H9 (cell line): ENCODE results near the gene LYSET. TPM values are rescaled to one million over a fixed set of nuclear protein-coding genes. Genes with fewer than 3 reads are reported as not detected.
"Not testable (repeated sequence)": the region's sequence is repeated elsewhere in the genome, so short reads cannot be mapped to it uniquely, and the experiment has no call there.

Experiments
- DNase-seq: peaks from one replicate; pipeline ENCODE4 v3.0.0-alpha.2; 2017
- H2AFZ ChIP-seq: one replicate; pipeline ENCODE4 v1.6.1; 2013; ENCODE audit warnings: mild to moderate bottlenecking, low read length, control low read depth, moderate library complexity
- H2AK5ac ChIP-seq: 2 replicates; pipeline ENCODE4 v1.6.1; 2013; ENCODE audit warnings: low read length, control low read depth, mixed read lengths; ENCODE audit not compliant: insufficient read length
- H2BK120ac ChIP-seq: one replicate; pipeline ENCODE4 v1.6.1; 2013; ENCODE audit warnings: low read depth, mild to moderate bottlenecking, low read length, control low read depth, inconsistent platforms; ENCODE audit not compliant: poor library complexity, severe bottlenecking
- H2BK12ac ChIP-seq: 2 replicates; pipeline ENCODE4 v1.6.1; 2013; ENCODE audit warnings: low read length, control low read depth, mixed read lengths, low read depth; ENCODE audit not compliant: insufficient read length
- H2BK15ac ChIP-seq: 2 replicates; pipeline ENCODE4 v1.6.1; 2013; ENCODE audit warnings: low read depth, low read length, control low read depth
- H2BK20ac ChIP-seq: one replicate; pipeline ENCODE4 v1.6.1; 2013; ENCODE audit warnings: low read depth, mild to moderate bottlenecking, low read length, control low read depth, inconsistent platforms; ENCODE audit not compliant: poor library complexity, severe bottlenecking
- H2BK5ac ChIP-seq: 2 replicates; pipeline ENCODE4 v1.6.1; 2013; ENCODE audit warnings: low read length, control low read depth, mixed read lengths; ENCODE audit not compliant: insufficient read length
- H3K14ac ChIP-seq: 2 replicates; pipeline ENCODE4 v1.6.1; 2013; ENCODE audit warnings: low read length, control low read depth; ENCODE audit not compliant: insufficient read depth
- H3K18ac ChIP-seq: 2 replicates; pipeline ENCODE4 v1.6.1; 2013; ENCODE audit warnings: low read depth, mild to moderate bottlenecking, mixed read lengths, low read length, control low read depth; ENCODE audit not compliant: insufficient read length
- H3K23ac ChIP-seq: 2 replicates; pipeline ENCODE4 v1.6.1; 2013; ENCODE audit warnings: low read length, control low read depth, mixed read lengths, low read depth; ENCODE audit not compliant: insufficient read length
- H3K23me2 ChIP-seq: 2 replicates; pipeline ENCODE4 v1.6.1; 2013; ENCODE audit warnings: low read depth, mild to moderate bottlenecking, mixed read lengths, low read length, control low read depth; ENCODE audit not compliant: insufficient read length, poor library complexity, severe bottlenecking
- H3K27ac ChIP-seq: 2 replicates; pipeline ENCODE4 v1.5.1; 2013; ENCODE audit warnings: low read length, control low read depth, mixed read lengths, low read depth; ENCODE audit not compliant: insufficient read length
- H3K27me3 ChIP-seq: 2 replicates; pipeline ENCODE4 v1.6.1; 2013; ENCODE audit warnings: low read length, control low read depth, inconsistent platforms; ENCODE audit not compliant: insufficient read depth
- H3K4ac ChIP-seq: 2 replicates; pipeline ENCODE4 v1.6.1; 2013; ENCODE audit warnings: low read depth, mild to moderate bottlenecking, control low read depth, inconsistent platforms, low read length, moderate library complexity
- H3K4me1 ChIP-seq: 2 replicates; pipeline ENCODE4 v1.6.1; 2013; ENCODE audit warnings: low read length, control low read depth, inconsistent platforms; ENCODE audit not compliant: insufficient read depth
- H3K4me2 ChIP-seq: 2 replicates; pipeline ENCODE4 v1.6.1; 2013; ENCODE audit warnings: low read length, control low read depth, mixed read lengths; ENCODE audit not compliant: insufficient read length, insufficient read depth
- H3K56ac ChIP-seq: 2 replicates; pipeline ENCODE4 v1.6.1; 2013; ENCODE audit warnings: low read depth, mild to moderate bottlenecking, mixed read lengths, low read length, control low read depth; ENCODE audit not compliant: insufficient read length
- H3K79me1 ChIP-seq: 2 replicates; pipeline ENCODE4 v1.6.1; 2013; ENCODE audit warnings: low read depth, mild to moderate bottlenecking, moderate library complexity, low read length, control low read depth, inconsistent platforms; ENCODE audit not compliant: insufficient read depth, poor library complexity, severe bottlenecking
- H3K79me2 ChIP-seq: 2 replicates; pipeline ENCODE4 v1.6.1; 2013; ENCODE audit warnings: low read length, control low read depth, inconsistent platforms; ENCODE audit not compliant: insufficient read depth
- H3K9ac ChIP-seq: 2 replicates; pipeline ENCODE4 v1.6.1; 2013; ENCODE audit warnings: low read length, control low read depth, mixed read lengths; ENCODE audit not compliant: insufficient read length; ENCODE audit errors: extremely low read depth
- H3K9me3 ChIP-seq: one replicate; pipeline ENCODE4 v1.6.1; 2013; ENCODE audit warnings: low read depth, low read length, inconsistent platforms; ENCODE audit not compliant: control insufficient read depth
- H3T11ph ChIP-seq: one replicate; pipeline ENCODE4 v1.6.1; 2013; ENCODE audit warnings: mild to moderate bottlenecking, low read length, control low read depth, inconsistent platforms
- H4K20me1 ChIP-seq: one replicate; pipeline ENCODE4 v1.6.1; 2013; ENCODE audit not compliant: control insufficient read depth, insufficient read length, insufficient read depth
- H4K5ac ChIP-seq: 2 replicates; pipeline ENCODE4 v1.6.1; 2013; ENCODE audit warnings: low read depth, mild to moderate bottlenecking, mixed read lengths, low read length, control low read depth; ENCODE audit not compliant: insufficient read length
- H4K8ac ChIP-seq: replicated peaks from 2 replicates; pipeline ENCODE4 v1.6.1; 2013; ENCODE audit warnings: low read length, control low read depth, mixed read lengths, low read depth; ENCODE audit not compliant: insufficient read length
- H4K91ac ChIP-seq: 2 replicates; pipeline ENCODE4 v1.6.1; 2013; ENCODE audit warnings: low read depth, mild to moderate bottlenecking, moderate library complexity, mixed read lengths, low read length, control low read depth; ENCODE audit not compliant: insufficient read length
- H3K27ac Mint-ChIP-seq, 3 experiments: 2 replicates in 2 of 3; 3 replicates in 1 of 3; pipeline ENCODE4 v1.8.0; 2020 to 2021; ENCODE audit warnings: mixed read lengths in 3 of 3, mild to moderate bottlenecking in 1 of 3, moderate library complexity in 1 of 3
- H3K27me3 Mint-ChIP-seq: 2 replicates; pipeline ENCODE4 v1.8.0; 2021; ENCODE audit warnings: low read depth, mild to moderate bottlenecking, moderate library complexity, mixed read lengths
- H3K36me3 Mint-ChIP-seq, 3 experiments: 2 replicates in 2 of 3; 3 replicates in 1 of 3; pipeline ENCODE4 v1.8.0; 2020 to 2021; ENCODE audit warnings: low read depth in 3 of 3, mixed read lengths in 3 of 3; ENCODE audit not compliant: insufficient read depth in 1 of 3
- H3K4me1 Mint-ChIP-seq, 2 experiments: 2 replicates each; pipeline ENCODE4 v1.8.0; 2020; ENCODE audit warnings: mixed read lengths in 2 of 2
- H3K4me3 Mint-ChIP-seq, 2 experiments: 2 replicates in 1 of 2; 3 replicates in 1 of 2; pipeline ENCODE4 v1.8.0; 2020 to 2021; ENCODE audit warnings: mild to moderate bottlenecking in 2 of 2, mixed read lengths in 2 of 2, moderate library complexity in 1 of 2
- H3K9me3 Mint-ChIP-seq, 2 experiments: 2 replicates in 1 of 2; 3 replicates in 1 of 2; pipeline ENCODE4 v1.8.0; 2020; ENCODE audit warnings: mild to moderate bottlenecking in 2 of 2, mixed read lengths in 2 of 2, moderate library complexity in 1 of 2
- WGBS: extraction: QIAGEN DNeasy Blood & Tissue Kit; methylation state at CpG from one replicate; pipeline ENCODE4 v1.1.7; 2013; ENCODE audit warnings: missing lambda C conversion rate, low lambda C conversion rate, mixed read lengths; ENCODE audit not compliant: insufficient read length; ENCODE audit errors: extremely low coverage; 5-methylcytosine and 5-hydroxymethylcytosine counted together
- total RNA-seq: library from RNA; stranded (reverse); gene quantifications from 2 replicates; pipeline ENCODE4 v1.2.1, GENCODE V29; 2021

Gene LYSET
- total RNA-seq, 1 experiment from 2014 or later = 26.1 TPM

GRCh38 chr14:93168610-93169009 lies 16.5 kb upstream of the LYSET start:
- not testable (repeated sequence) for H2BK20ac ChIP-seq, H3K27me3 Mint-ChIP-seq, H3K18ac ChIP-seq, H3K27ac ChIP-seq, H2BK15ac ChIP-seq, H3K4me1 ChIP-seq, H2BK5ac ChIP-seq, H4K91ac ChIP-seq, H2AK5ac ChIP-seq, H3T11ph ChIP-seq, H3K56ac ChIP-seq, DNase-seq, H3K27ac Mint-ChIP-seq, H3K4me2 ChIP-seq, H2BK120ac ChIP-seq, H2AFZ ChIP-seq, H3K36me3 Mint-ChIP-seq, H4K20me1 ChIP-seq, H4K8ac ChIP-seq, H3K4me3 Mint-ChIP-seq, H3K9me3 Mint-ChIP-seq, H3K9ac ChIP-seq, H3K79me2 ChIP-seq, H3K79me1 ChIP-seq, H3K23ac ChIP-seq, H3K27me3 ChIP-seq, H2BK12ac ChIP-seq, H3K9me3 ChIP-seq, H3K14ac ChIP-seq, H3K4ac ChIP-seq, H4K5ac ChIP-seq, H3K4me1 Mint-ChIP-seq, H3K23me2 ChIP-seq
- no CpG with 5 or more reads among the region's 9 CpGs for WGBS

GRCh38 chr14:93169619-93170018 lies 15.5 kb upstream of the LYSET start:
- H3K9ac ChIP-seq, H3K36me3 Mint-ChIP-seq, H4K20me1 ChIP-seq, H4K91ac ChIP-seq, H2BK20ac ChIP-seq, H3K4me1 Mint-ChIP-seq, H3K27ac ChIP-seq, H3K79me1 ChIP-seq, H3K18ac ChIP-seq, H3K27me3 ChIP-seq, H3T11ph ChIP-seq, DNase-seq, H3K23me2 ChIP-seq, H2BK5ac ChIP-seq, H2BK12ac ChIP-seq, H2AFZ ChIP-seq, H2BK15ac ChIP-seq, H3K4me1 ChIP-seq, H2BK120ac ChIP-seq, H3K27ac Mint-ChIP-seq, H3K56ac ChIP-seq, H3K9me3 ChIP-seq, H3K4ac ChIP-seq, H3K79me2 ChIP-seq, H4K5ac ChIP-seq, H3K4me3 Mint-ChIP-seq, H3K9me3 Mint-ChIP-seq, H4K8ac ChIP-seq, H3K4me2 ChIP-seq, H3K23ac ChIP-seq, H3K14ac ChIP-seq, H3K27me3 Mint-ChIP-seq, H2AK5ac ChIP-seq: not testable (repeated sequence)
- WGBS = no CpG with 5 or more reads among the region's 6 CpGs
